Activated B cell treated with CpG ODN at 0.5 μM for 24 hours (primary cell): ENCODE data around the gene EEF1A2. TPM values are rescaled to one million over a fixed set of nuclear protein-coding genes. Genes with fewer than 3 reads are reported as not detected.

Source experiments
- ATAC-seq: fragments of 200-7000 bp; cut with Tn5 transposase; one replicate; pipeline ENCODE4 v1.10.0; 2021; ENCODE audit warnings: low read depth, mild to moderate bottlenecking, moderate library complexity
- CTCF ChIA-PET: fragments of 350-600 bp; sonication (Branson Sonifier 250); formaldehyde crosslinking; loops from one replicate; lab custom pipeline; 2021; ENCODE audit warnings: antibody characterized with exemption; lab: Charles Lee
- POLR2A ChIA-PET: fragments of 350-600 bp; sonication (Branson Sonifier 250); formaldehyde crosslinking; loops from one replicate; lab custom pipeline; 2021; ENCODE audit warnings: antibody characterized with exemption; lab: Charles Lee
- DNase-seq: peaks from one replicate; pipeline ENCODE4 v3.0.0; 2022
- H3K27ac Mint-ChIP-seq: one replicate; pipeline ENCODE4 v1.8.0; 2020; ENCODE audit warnings: mixed read lengths
- H3K27me3 Mint-ChIP-seq: one replicate; pipeline ENCODE4 v1.8.0; 2021; ENCODE audit warnings: mixed read lengths
- H3K36me3 Mint-ChIP-seq: one replicate; pipeline ENCODE4 v1.8.0; 2021; ENCODE audit warnings: low read depth, mixed read lengths
- H3K4me1 Mint-ChIP-seq: one replicate; pipeline ENCODE4 v1.8.0; 2021; ENCODE audit warnings: mixed read lengths
- H3K4me3 Mint-ChIP-seq: one replicate; pipeline ENCODE4 v1.8.0; 2020; ENCODE audit warnings: mild to moderate bottlenecking, mixed read lengths
- H3K9me3 Mint-ChIP-seq: one replicate; pipeline ENCODE4 v1.8.0; 2020; ENCODE audit warnings: mixed read lengths
- CTCF ChIP-seq: fragments of 200-600 bp; IDR thresholded peaks from one replicate; pipeline ENCODE4 v1.8.0; 2022; ENCODE audit warnings: antibody characterized with exemption, mild to moderate bottlenecking
- intact Hi-C: fragments of 100-400 bp; cut with micrococcal nuclease; formaldehyde crosslinking; loops from one replicate; pipeline ENCODE4 v1.15.1; 2024
- total RNA-seq: library from RNA; stranded (reverse); gene quantifications from 2 replicates; pipeline ENCODE4 v1.2.3, GENCODE V29; 2022

The EEF1A2 gene
- total RNA-seq, 1 donor from 2014 or later: 1.6 TPM

GRCh38 chr20:63504642-63505041, 5.8 kb upstream of the EEF1A2 start:
- ChIA-PET CTCF (no interaction called here), POLR2A (interaction anchor here (1.4 kb wide), 1 partner anchor 16 kb away, joined by 5 read pairs; the partner anchor contains the start of gene PPDPF)
- Mint-ChIP-seq H3K27me3 (peaks cover 22% of the 10 kb centered on the region), H3K27ac (no peak overlapping the region), H3K9me3 (peaks cover 8% of the 10 kb centered on the region), H3K4me3 (no peak overlapping the region), H3K36me3 (no peaks in the 10 kb centered on the region), H3K4me1 (no peaks in the 10 kb centered on the region)
- no peak for TF ChIP-seq CTCF
- no peak for ATAC-seq
- intact Hi-C loops: no loop called here
- no peak for DNase-seq

GRCh38 chr20:63503524-63503923, 4.6 kb upstream of the EEF1A2 start:
- ChIA-PET CTCF (no interaction called here), POLR2A (no interaction called here)
- Mint-ChIP-seq H3K27me3 (peaks cover 16% of the 10 kb centered on the region), H3K36me3 (no peaks in the 10 kb centered on the region), H3K4me3 (no peak overlapping the region), H3K27ac (no peak overlapping the region), H3K9me3 (peaks cover 8% of the 10 kb centered on the region), H3K4me1 (no peaks in the 10 kb centered on the region)
- intact Hi-C loops: no loop called here
- DNase-seq (no peak), ATAC-seq (no peak)
- TF ChIP-seq CTCF: no peak

- peaks cover 8% of the 10 kb centered on the region for H3K9me3 Mint-ChIP-seq
- no peak for TF ChIP-seq CTCF
- ATAC-seq: no peak
- CTCF ChIA-PET: no interaction called here
- no peak overlapping the region for H3K27ac Mint-ChIP-seq
- POLR2A ChIA-PET: no interaction called here
- H3K27me3 Mint-ChIP-seq: peaks cover 9% of the 10 kb centered on the region
- no peaks in the 10 kb centered on the region for H3K4me1 Mint-ChIP-seq
- no peak overlapping the region for H3K4me3 Mint-ChIP-seq
- intact Hi-C loops: no loop called here
- H3K36me3 Mint-ChIP-seq: no peaks in the 10 kb centered on the region
- no peak for DNase-seq
These were observed 3.8 kb upstream of the EEF1A2 start for GRCh38 chr20:63502671-63503172.

GRCh38 chr20:63501818-63502670, 3.2 kb upstream of the EEF1A2 start:
- Mint-ChIP-seq H3K4me3 (no peak overlapping the region), H3K9me3 (peaks cover 8% of the 10 kb centered on the region), H3K27ac (no peak overlapping the region), H3K27me3 (peaks cover 13% of the 10 kb centered on the region), H3K36me3 (no peaks in the 10 kb centered on the region), H3K4me1 (no peaks in the 10 kb centered on the region)
- ChIA-PET CTCF (interaction anchor here (1.1 kb wide), 1 partner anchor 18 kb away, joined by 3 read pairs; the partner anchor contains the start of gene PPDPF), POLR2A (no interaction called here)
- intact Hi-C loops: no loop called here
- ATAC-seq: no peak
- TF ChIP-seq CTCF: no peak
- DNase-seq: no peak
